ENCODE measurements around the gene KRTAP17-1. TPM values are rescaled to one million over a fixed set of nuclear protein-coding genes. Genes with fewer than 3 reads are reported as not detected.

KRTAP17-1 gene
- total RNA-seq, 2 donors from 2014 or later, result not detected

- Histone ChIP-seq H3K4me1 (replicated peaks) (no peaks in the 10 kb centered on the region), H3K27me3 (replicated peaks; ENCODE audit: insufficient read depth) (no peaks in the 10 kb centered on the region), H3K9me3 (no peaks in the 10 kb centered on the region), H3K27ac (no peak within 1 kb of the TSS), H3K36me3 (no peaks in the 10 kb centered on the region), H3K4me3 (no peak within 1 kb of the TSS)
- 52% methylated on average over 11 of the region's 11 CpGs for WGBS
- intact Hi-C loops (cut with DNase I), result no loop called here
- TF ChIP-seq POLR2A (IDR thresholded peaks at IDR 0.05), result no peak
- peak; percentile 45 for TF ChIP-seq POLR2AphosphoS5 (IDR thresholded peaks at IDR 0.05)
- TF ChIP-seq, protein P1, sequence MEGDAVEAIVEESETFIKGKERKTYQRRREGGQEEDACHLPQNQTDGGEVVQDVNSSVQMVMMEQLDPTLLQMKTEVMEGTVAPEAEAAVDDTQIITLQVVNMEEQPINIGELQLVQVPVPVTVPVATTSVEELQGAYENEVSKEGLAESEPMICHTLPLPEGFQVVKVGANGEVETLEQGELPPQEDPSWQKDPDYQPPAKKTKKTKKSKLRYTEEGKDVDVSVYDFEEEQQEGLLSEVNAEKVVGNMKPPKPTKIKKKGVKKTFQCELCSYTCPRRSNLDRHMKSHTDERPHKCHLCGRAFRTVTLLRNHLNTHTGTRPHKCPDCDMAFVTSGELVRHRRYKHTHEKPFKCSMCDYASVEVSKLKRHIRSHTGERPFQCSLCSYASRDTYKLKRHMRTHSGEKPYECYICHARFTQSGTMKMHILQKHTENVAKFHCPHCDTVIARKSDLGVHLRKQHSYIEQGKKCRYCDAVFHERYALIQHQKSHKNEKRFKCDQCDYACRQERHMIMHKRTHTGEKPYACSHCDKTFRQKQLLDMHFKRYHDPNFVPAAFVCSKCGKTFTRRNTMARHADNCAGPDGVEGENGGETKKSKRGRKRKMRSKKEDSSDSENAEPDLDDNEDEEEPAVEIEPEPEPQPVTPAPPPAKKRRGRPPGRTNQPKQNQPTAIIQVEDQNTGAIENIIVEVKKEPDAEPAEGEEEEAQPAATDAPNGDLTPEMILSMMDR (IDR thresholded peaks at IDR 0.05), result no peak
- peak; percentile 84 for DNase-seq (ENCODE audit: low spot score)
These were observed 13.3 kb downstream of the KRTAP17-1 start, which contains the start of gene KRTAP29-1 for GRCh38 chr17:41301916-41302901. Gene KRTAP29-1 (minus strand): TSS chr17:41302851. CDS start chr17:41302851, 0 bp downstream.

DNA sequence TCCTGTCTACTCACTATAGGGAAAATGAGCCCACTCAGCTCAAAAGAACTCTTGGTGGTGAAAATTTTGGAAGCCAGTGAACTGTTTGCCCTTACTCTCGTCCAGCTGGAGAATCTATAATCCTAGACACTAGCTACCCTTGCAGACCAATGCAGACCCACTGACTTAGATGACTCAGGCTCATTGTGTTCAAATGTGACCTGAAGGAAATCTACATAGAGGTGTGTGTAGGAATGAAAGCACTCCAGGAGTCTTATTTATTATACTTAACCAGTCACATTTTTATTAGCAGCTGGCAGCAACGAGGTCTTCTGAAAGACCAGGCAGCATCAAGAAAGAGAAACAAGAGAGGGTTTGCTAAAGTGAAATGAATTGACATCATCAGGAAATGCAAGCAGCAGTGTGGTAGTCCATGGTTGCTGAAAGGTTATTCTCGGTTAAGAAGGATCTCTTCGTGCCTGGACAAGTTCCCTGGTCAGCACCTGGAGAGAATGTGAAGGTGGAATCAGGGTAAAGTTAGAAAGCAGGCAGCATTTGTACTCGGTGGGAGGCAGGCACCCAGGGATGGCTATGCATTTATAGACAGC, 14.2 kb downstream of the KRTAP17-1 start:
- intact Hi-C loops (cut with DNase I), result no loop called here
- peak; percentile 63 for DNase-seq (ENCODE audit: low spot score)

GRCh38 chr17:41298458-41299135, 16.9 kb downstream of the KRTAP17-1 start:
- Histone ChIP-seq H3K9me3 (no peaks in the 10 kb centered on the region), H3K27me3 (replicated peaks; ENCODE audit: insufficient read depth) (no peaks in the 10 kb centered on the region), H3K36me3 (no peaks in the 10 kb centered on the region), H3K4me1 (replicated peaks) (no peaks in the 10 kb centered on the region), H3K27ac (no peak overlapping the region), H3K4me3 (no peak overlapping the region)
- 80% methylated on average over 20 of the region's 20 CpGs for WGBS
- TF ChIP-seq POLR2AphosphoS5 (IDR thresholded peaks at IDR 0.05), result no peak
- no peak for TF ChIP-seq POLR2A (IDR thresholded peaks at IDR 0.05)
- TF ChIP-seq, protein P1 (IDR thresholded peaks at IDR 0.05), result no peak
- DNase-seq (ENCODE audit: low spot score), result no peak
- intact Hi-C loops (cut with DNase I), result no loop called here

More for the DNA sequence above, 14.2 kb downstream of the KRTAP17-1 start:
- Histone ChIP-seq H3K27ac (no peak overlapping the region), H3K4me1 (replicated peaks) (no peaks in the 10 kb centered on the region), H3K27me3 (replicated peaks; ENCODE audit: insufficient read depth) (no peaks in the 10 kb centered on the region), H3K9me3 (no peaks in the 10 kb centered on the region), H3K36me3 (no peaks in the 10 kb centered on the region), H3K4me3 (no peak overlapping the region)
- WGBS, result 35% methylated on average over 5 of the region's 5 CpGs
- peak; percentile 69 for TF ChIP-seq POLR2AphosphoS5 (IDR thresholded peaks at IDR 0.05)
- no peak for TF ChIP-seq POLR2A (IDR thresholded peaks at IDR 0.05)

- peaks cover 2% of the 10 kb centered on the region for H3K27me3 ChIP-seq (replicated peaks; ENCODE audit: insufficient read depth)
- 8% methylated on average over 1 of the region's 1 CpG for WGBS
- H3K9me3 ChIP-seq, result no peaks in the 10 kb centered on the region
- H3K36me3 ChIP-seq, result no peaks in the 10 kb centered on the region
- no peak overlapping the region for H3K4me3 ChIP-seq
- no peaks in the 10 kb centered on the region for H3K4me1 ChIP-seq (replicated peaks)
- intact Hi-C loops (cut with DNase I), result no loop called here
- DNase-seq (ENCODE audit: low spot score), result no peak
- no peak overlapping the region for H3K27ac ChIP-seq
- no peak for TF ChIP-seq POLR2AphosphoS5 (IDR thresholded peaks at IDR 0.05)
- TF ChIP-seq, protein P1 (IDR thresholded peaks at IDR 0.05), result no peak
- no peak for TF ChIP-seq POLR2A (IDR thresholded peaks at IDR 0.05)
These were observed 18.7 kb downstream of the KRTAP17-1 start for GRCh38 chr17:41296846-41297245.

GRCh38 chr17:41294016-41294415, 21.5 kb downstream of the KRTAP17-1 start:
- Histone ChIP-seq H3K4me3 (no peak overlapping the region), H3K27me3 (replicated peaks; ENCODE audit: insufficient read depth) (peaks cover 2% of the 10 kb centered on the region), H3K9me3 (no peaks in the 10 kb centered on the region), H3K27ac (no peak overlapping the region), H3K36me3 (no peaks in the 10 kb centered on the region), H3K4me1 (replicated peaks) (no peaks in the 10 kb centered on the region)
- TF ChIP-seq, protein P1 (IDR thresholded peaks at IDR 0.05), result no peak
- TF ChIP-seq POLR2AphosphoS5 (IDR thresholded peaks at IDR 0.05) (no peak), POLR2A (IDR thresholded peaks at IDR 0.05) (no peak)
- intact Hi-C loops (cut with DNase I), result no loop called here
- no peak for DNase-seq (ENCODE audit: low spot score)
- 88% methylated on average over 1 of the region's 1 CpG for WGBS

Measured in prostate gland (tissue), 2 donors.